SK-N-MC (cell line): ENCODE measurements around the gene SOX4.

Source experiments
- DNase-seq: peaks from one replicate; pipeline ENCODE4 v3.0.0-alpha.2; 2011; ENCODE audit warnings: low read depth, low spot score
- H3K27ac ChIP-seq: fragments of 200-600 bp; sonication (generic); 2 replicates; pipeline ENCODE4 v1.5.1; 2016; ENCODE audit warnings: mixed run types
- H3K36me3 ChIP-seq: fragments of 200-600 bp; sonication (generic); 2 replicates; pipeline ENCODE4 v1.6.1; 2017; ENCODE audit warnings: antibody characterized with exemption, low read length, mixed read lengths; ENCODE audit not compliant: insufficient read depth
- H3K4me3 ChIP-seq: fragments of 200-600 bp; sonication (generic); 2 replicates; pipeline ENCODE4 v1.5.1; 2016
- H3K9ac ChIP-seq: fragments of 200-600 bp; sonication (generic); 2 replicates; pipeline ENCODE4 v1.8.0; 2017; ENCODE audit warnings: mixed run types, mixed read lengths; ENCODE audit not compliant: insufficient read length
- H3K9me3 ChIP-seq: fragments of 200-600 bp; sonication (generic); 2 replicates; pipeline ENCODE4 v1.6.1; 2017; ENCODE audit warnings: low read depth, mild to moderate bottlenecking, antibody characterized with exemption, low read length, moderate library complexity, mixed read lengths
- EZH2 ChIP-seq: fragments of 200-600 bp; sonication (generic); IDR thresholded peaks from one replicate; pipeline ENCODE4 v1.6.1; 2017; ENCODE audit warnings: antibody characterized with exemption
- FOXP2 ChIP-seq: optimal IDR thresholded peaks from 2 replicates; pipeline ENCODE3; 2011; ENCODE audit warnings: mild to moderate bottlenecking, moderate library complexity; ENCODE audit not compliant: insufficient read depth; ENCODE audit errors: extremely low read length, control extremely low read depth
- POLR2AphosphoS5 ChIP-seq: IDR thresholded peaks from 2 replicates; pipeline ENCODE4 v1.6.1; 2012; ENCODE audit warnings: mild to moderate bottlenecking, low read depth, low read length, borderline replicate concordance

Gene SOX4

DNA sequence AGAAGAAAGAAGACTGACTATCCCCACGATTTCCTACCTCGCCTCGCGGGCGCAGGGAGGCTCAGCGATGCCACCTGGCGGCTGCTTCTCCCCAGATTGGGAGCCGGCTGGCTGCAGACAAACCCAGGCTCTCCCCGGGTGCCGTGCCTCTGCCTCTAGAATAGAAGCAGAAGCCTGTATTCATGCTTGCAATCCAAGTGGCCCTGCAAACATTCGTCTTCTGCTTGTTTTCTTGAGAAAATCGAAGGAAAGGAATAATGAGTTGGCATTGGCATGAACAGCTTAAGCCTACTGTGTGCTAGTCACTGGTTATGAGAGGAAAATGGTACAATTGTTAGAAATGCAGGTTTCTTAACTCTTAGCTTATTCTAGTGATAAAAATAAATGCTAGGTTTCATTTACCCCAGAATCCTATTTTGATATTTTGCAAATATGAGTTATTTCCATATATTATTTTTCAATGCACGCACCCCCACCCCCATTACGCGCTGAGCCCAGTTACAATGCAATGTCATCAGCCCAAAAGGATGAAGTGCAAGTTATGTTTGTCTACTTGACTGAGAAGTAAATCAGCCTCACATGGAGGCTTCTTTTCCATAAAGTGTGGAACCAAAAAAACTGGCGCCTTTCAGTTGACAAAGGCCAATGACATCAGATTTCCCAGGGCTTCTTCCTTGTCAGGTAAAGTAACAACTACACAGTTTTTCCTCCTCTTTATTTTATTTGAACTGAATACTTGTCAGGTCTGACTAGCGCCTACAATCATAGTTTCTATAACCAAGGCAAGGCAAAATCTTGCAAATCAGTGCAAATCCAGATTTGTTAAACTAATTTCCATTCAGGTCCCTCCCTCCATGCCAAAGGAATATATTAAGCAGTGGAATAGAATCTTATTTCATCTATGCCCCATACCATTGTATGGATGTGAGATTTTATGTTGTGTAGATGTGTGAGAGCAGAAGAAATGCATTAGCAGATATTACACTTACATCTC, 3.9 kb upstream of the SOX4 start:
- Histone ChIP-seq H3K36me3 (no peaks in the 10 kb centered on the region), H3K27ac (peak overlapping the region; percentile 47; the same call in 1 of the 2 replicates), H3K9ac (peak overlapping the region; percentile 67), H3K4me3 (peak overlapping the region; percentile 89), H3K9me3 (no peaks in the 10 kb centered on the region)
- TF ChIP-seq EZH2 = no peak
- TF ChIP-seq POLR2AphosphoS5 = no peak
- no peak for TF ChIP-seq FOXP2
- DNase-seq = no peak

GRCh38 chr6:21590346-21590745, 3.2 kb upstream of the SOX4 start:
- no peak for DNase-seq
- H3K4me3 ChIP-seq = no peak overlapping the region
- no peaks in the 10 kb centered on the region for H3K9me3 ChIP-seq
- H3K27ac ChIP-seq = no peak overlapping the region
- H3K36me3 ChIP-seq = no peaks in the 10 kb centered on the region
- TF ChIP-seq FOXP2 = no peak
- TF ChIP-seq POLR2AphosphoS5 = no peak
- TF ChIP-seq EZH2 = no peak
- H3K9ac ChIP-seq = no peak overlapping the region

GRCh38 chr6:21591446-21591845, 2.1 kb upstream of the SOX4 start:
- no peak for DNase-seq
- Histone ChIP-seq H3K27ac (no peak overlapping the region), H3K9me3 (no peaks in the 10 kb centered on the region), H3K9ac (no peak overlapping the region), H3K36me3 (peaks cover 7% of the 10 kb centered on the region), H3K4me3 (no peak overlapping the region)
- no peak for TF ChIP-seq EZH2
- TF ChIP-seq FOXP2 = no peak
- TF ChIP-seq POLR2AphosphoS5 = no peak

DNA sequence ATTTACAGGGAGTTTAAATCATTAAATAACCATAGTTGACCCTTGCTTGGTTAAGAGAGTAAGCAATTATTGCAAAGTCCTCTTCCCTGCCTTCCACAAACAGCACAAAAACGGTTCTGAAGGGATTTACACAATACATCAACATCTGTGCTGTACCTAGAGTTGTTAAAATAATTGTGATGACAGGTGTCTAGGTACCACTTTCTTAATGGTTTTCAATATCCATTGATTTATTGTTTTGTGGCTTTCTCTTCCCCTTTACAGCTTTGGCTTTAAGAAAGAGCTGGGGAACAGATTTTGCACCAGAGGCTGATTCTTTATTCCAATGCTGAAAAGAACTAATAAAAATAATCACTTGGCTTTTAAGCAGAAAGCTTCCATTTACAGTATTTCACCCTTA, 598 bp upstream of the SOX4 start:
- no peak overlapping the region for H3K27ac ChIP-seq
- peaks cover 15% of the 10 kb centered on the region for H3K36me3 ChIP-seq
- H3K4me3 ChIP-seq = peak overlapping the region; percentile 65
- H3K9ac ChIP-seq = no peak overlapping the region
- TF ChIP-seq POLR2AphosphoS5 (no peak), FOXP2 (no peak), EZH2 (no peak)
- no peak for DNase-seq
- H3K9me3 ChIP-seq = no peaks in the 10 kb centered on the region

DNA sequence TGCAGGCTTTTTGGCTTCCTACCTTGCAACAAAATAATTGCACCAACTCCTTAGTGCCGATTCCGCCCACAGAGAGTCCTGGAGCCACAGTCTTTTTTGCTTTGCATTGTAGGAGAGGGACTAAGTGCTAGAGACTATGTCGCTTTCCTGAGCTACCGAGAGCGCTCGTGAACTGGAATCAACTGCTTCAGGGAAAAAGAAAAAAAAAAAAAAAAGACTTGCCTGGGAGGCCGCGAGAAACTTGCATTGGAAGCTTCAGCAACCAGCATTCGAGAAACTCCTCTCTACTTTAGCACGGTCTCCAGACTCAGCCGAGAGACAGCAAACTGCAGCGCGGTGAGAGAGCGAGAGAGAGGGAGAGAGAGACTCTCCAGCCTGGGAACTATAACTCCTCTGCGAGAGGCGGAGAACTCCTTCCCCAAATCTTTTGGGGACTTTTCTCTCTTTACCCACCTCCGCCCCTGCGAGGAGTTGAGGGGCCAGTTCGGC, 420 bp downstream of the SOX4 start:
- Histone ChIP-seq H3K9ac (peak overlapping the region; percentile 91), H3K4me3 (peak overlapping the region; percentile 83), H3K36me3 (peaks cover 25% of the 10 kb centered on the region), H3K9me3 (no peaks in the 10 kb centered on the region), H3K27ac (peak overlapping the region; percentile 92)
- TF ChIP-seq FOXP2 (no peak), POLR2AphosphoS5 (no peak), EZH2 (no peak)
- no peak for DNase-seq

DNA sequence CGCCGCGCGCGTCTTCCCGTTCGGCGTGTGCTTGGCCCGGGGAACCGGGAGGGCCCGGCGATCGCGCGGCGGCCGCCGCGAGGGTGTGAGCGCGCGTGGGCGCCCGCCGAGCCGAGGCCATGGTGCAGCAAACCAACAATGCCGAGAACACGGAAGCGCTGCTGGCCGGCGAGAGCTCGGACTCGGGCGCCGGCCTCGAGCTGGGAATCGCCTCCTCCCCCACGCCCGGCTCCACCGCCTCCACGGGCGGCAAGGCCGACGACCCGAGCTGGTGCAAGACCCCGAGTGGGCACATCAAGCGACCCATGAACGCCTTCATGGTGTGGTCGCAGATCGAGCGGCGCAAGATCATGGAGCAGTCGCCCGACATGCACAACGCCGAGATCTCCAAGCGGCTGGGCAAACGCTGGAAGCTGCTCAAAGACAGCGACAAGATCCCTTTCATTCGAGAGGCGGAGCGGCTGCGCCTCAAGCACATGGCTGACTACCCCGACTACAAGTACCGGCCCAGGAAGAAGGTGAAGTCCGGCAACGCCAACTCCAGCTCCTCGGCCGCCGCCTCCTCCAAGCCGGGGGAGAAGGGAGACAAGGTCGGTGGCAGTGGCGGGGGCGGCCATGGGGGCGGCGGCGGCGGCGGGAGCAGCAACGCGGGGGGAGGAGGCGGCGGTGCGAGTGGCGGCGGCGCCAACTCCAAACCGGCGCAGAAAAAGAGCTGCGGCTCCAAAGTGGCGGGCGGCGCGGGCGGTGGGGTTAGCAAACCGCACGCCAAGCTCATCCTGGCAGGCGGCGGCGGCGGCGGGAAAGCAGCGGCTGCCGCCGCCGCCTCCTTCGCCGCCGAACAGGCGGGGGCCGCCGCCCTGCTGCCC, 1.1 kb downstream of the SOX4 start:
- DNase-seq = no peak
- Histone ChIP-seq H3K36me3 (peaks cover 27% of the 10 kb centered on the region), H3K9ac (peak overlapping the region; percentile 91), H3K9me3 (no peaks in the 10 kb centered on the region), H3K4me3 (peak overlapping the region; percentile 83), H3K27ac (peak overlapping the region; percentile 92)
- no peak for TF ChIP-seq POLR2AphosphoS5
- no peak for TF ChIP-seq FOXP2
- TF ChIP-seq EZH2 = no peak

DNA sequence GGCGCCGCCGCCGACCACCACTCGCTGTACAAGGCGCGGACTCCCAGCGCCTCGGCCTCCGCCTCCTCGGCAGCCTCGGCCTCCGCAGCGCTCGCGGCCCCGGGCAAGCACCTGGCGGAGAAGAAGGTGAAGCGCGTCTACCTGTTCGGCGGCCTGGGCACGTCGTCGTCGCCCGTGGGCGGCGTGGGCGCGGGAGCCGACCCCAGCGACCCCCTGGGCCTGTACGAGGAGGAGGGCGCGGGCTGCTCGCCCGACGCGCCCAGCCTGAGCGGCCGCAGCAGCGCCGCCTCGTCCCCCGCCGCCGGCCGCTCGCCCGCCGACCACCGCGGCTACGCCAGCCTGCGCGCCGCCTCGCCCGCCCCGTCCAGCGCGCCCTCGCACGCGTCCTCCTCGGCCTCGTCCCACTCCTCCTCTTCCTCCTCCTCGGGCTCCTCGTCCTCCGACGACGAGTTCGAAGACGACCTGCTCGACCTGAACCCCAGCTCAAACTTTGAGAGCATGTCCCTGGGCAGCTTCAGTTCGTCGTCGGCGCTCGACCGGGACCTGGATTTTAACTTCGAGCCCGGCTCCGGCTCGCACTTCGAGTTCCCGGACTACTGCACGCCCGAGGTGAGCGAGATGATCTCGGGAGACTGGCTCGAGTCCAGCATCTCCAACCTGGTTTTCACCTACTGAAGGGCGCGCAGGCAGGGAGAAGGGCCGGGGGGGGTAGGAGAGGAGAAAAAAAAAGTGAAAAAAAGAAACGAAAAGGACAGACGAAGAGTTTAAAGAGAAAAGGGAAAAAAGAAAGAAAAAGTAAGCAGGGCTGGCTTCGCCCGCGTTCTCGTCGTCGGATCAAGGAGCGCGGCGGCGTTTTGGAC, 2.0 kb downstream of the SOX4 start:
- H3K27ac ChIP-seq = peak overlapping the region; percentile 92; the same call in 1 of the 2 replicates
- peaks cover 27% of the 10 kb centered on the region for H3K36me3 ChIP-seq
- TF ChIP-seq POLR2AphosphoS5 = no peak
- TF ChIP-seq EZH2 = no peak
- TF ChIP-seq FOXP2 = no peak
- H3K9ac ChIP-seq = peak overlapping the region; percentile 91
- peak overlapping the region; percentile 83 for H3K4me3 ChIP-seq
- DNase-seq = no peak
- H3K9me3 ChIP-seq = no peaks in the 10 kb centered on the region
